Mesodermal cell (in vitro differentiated cells): Measurements from ENCODE around the gene FGFR3.

ENCODE experiments used
- H3K27ac ChIP-seq: 2 replicates; pipeline ENCODE4 v1.7.0; 2013; ENCODE audit warnings: mild to moderate bottlenecking, low read depth, low read length, moderate library complexity; ENCODE audit not compliant: severe bottlenecking
- H3K36me3 ChIP-seq: 2 replicates; pipeline ENCODE4 v1.7.1; 2013; ENCODE audit warnings: mild to moderate bottlenecking, low read length, moderate library complexity; ENCODE audit not compliant: control insufficient read depth, insufficient read depth
- H3K4me1 ChIP-seq: one replicate; pipeline ENCODE4 v1.7.1; 2013; ENCODE audit warnings: mild to moderate bottlenecking, low read length; ENCODE audit not compliant: insufficient read depth, control insufficient read depth, poor library complexity, severe bottlenecking
- H3K4me3 ChIP-seq: 2 replicates; pipeline ENCODE4 v1.7.0; 2013; ENCODE audit warnings: low read length, control low read depth, mild to moderate bottlenecking; ENCODE audit not compliant: insufficient read depth, poor library complexity, severe bottlenecking; ENCODE audit errors: extremely low read depth
- H3K9me3 ChIP-seq: 2 replicates; pipeline ENCODE4 v1.7.1; 2013; ENCODE audit warnings: mild to moderate bottlenecking, low read length, moderate library complexity; ENCODE audit not compliant: control insufficient read depth
- WGBS, 2 experiments: methylation state at CpG; one replicate each; pipeline ENCODE4 v1.1.5; 2013; ENCODE audit warnings: missing lambda C conversion rate in 2 of 2; ENCODE audit not compliant: insufficient coverage in 2 of 2; 5-methylcytosine and 5-hydroxymethylcytosine counted together

Gene FGFR3

GRCh38 chr4:1780435-1780834 lies 12.7 kb upstream of the FGFR3 start:
- 95 to 96% methylated on average over 14 of the region's 14 CpGs for WGBS, 2 experiments
- Histone ChIP-seq H3K36me3 (no peaks in the 10 kb centered on the region), H3K27ac (no peak overlapping the region), H3K9me3 (no peaks in the 10 kb centered on the region), H3K4me3 (no peak overlapping the region), H3K4me1 (peaks cover 24% of the 10 kb centered on the region)

- Histone ChIP-seq H3K36me3 (no peaks in the 10 kb centered on the region), H3K9me3 (no peaks in the 10 kb centered on the region), H3K4me1 (peaks cover 14% of the 10 kb centered on the region), H3K27ac (no peak overlapping the region), H3K4me3 (no peak overlapping the region)
- 87 to 96% methylated on average over 4 to 5 of the region's 10 CpGs for WGBS, 2 experiments
These were observed 10.1 kb upstream of the FGFR3 start for GRCh38 chr4:1783015-1783414.

GRCh38 chr4:1783970-1784369 lies 9.1 kb upstream of the FGFR3 start:
- Histone ChIP-seq H3K4me3 (no peak overlapping the region), H3K27ac (no peak overlapping the region), H3K4me1 (peaks cover 4% of the 10 kb centered on the region), H3K9me3 (no peaks in the 10 kb centered on the region), H3K36me3 (no peaks in the 10 kb centered on the region)
- 83 to 90% methylated on average over 9 to 12 of the region's 12 CpGs for WGBS, 2 experiments

- H3K4me1 ChIP-seq = peaks cover 3% of the 10 kb centered on the region
- no peaks in the 10 kb centered on the region for H3K36me3 ChIP-seq
- H3K4me3 ChIP-seq = no peak overlapping the region
- no peaks in the 10 kb centered on the region for H3K9me3 ChIP-seq
- 89 to 94% methylated on average over 9 to 10 of the region's 10 CpGs for WGBS, 2 experiments
- peak overlapping the region; percentile 53 for H3K27ac ChIP-seq
These were observed 8.7 kb upstream of the FGFR3 start for GRCh38 chr4:1784395-1784788.

GRCh38 chr4:1784789-1785591 lies 8.1 kb upstream of the FGFR3 start:
- no peaks in the 10 kb centered on the region for H3K36me3 ChIP-seq
- 79% methylated on average over 13 to 17 of the region's 17 CpGs for WGBS, 2 experiments
- H3K4me3 ChIP-seq = no peak overlapping the region
- no peaks in the 10 kb centered on the region for H3K9me3 ChIP-seq
- H3K4me1 ChIP-seq = peaks cover 3% of the 10 kb centered on the region
- peak overlapping the region; percentile 64 for H3K27ac ChIP-seq

GRCh38 chr4:1785592-1785991 lies 7.5 kb upstream of the FGFR3 start:
- H3K27ac ChIP-seq = peak overlapping the region; percentile 64
- H3K4me1 ChIP-seq = peaks cover 3% of the 10 kb centered on the region
- H3K9me3 ChIP-seq = no peaks in the 10 kb centered on the region
- H3K4me3 ChIP-seq = no peak overlapping the region
- H3K36me3 ChIP-seq = no peaks in the 10 kb centered on the region
- 91 to 99% methylated on average over 8 to 10 of the region's 11 CpGs for WGBS, 2 experiments

- 93 to 95% methylated on average over 24 to 34 of the region's 34 CpGs for WGBS, 2 experiments
- Histone ChIP-seq H3K27ac (no peak overlapping the region), H3K4me3 (no peak overlapping the region), H3K4me1 (peaks cover 3% of the 10 kb centered on the region), H3K9me3 (no peaks in the 10 kb centered on the region), H3K36me3 (no peaks in the 10 kb centered on the region)
These were observed 6.3 kb upstream of the FGFR3 start for GRCh38 chr4:1786544-1787362.

GRCh38 chr4:1787411-1788077 lies 5.5 kb upstream of the FGFR3 start:
- H3K4me3 ChIP-seq = no peak overlapping the region
- 69 to 92% methylated on average over 10 to 16 of the region's 25 CpGs for WGBS, 2 experiments

GRCh38 chr4:1788254-1788973 lies 4.7 kb upstream of the FGFR3 start:
- Histone ChIP-seq H3K36me3 (no peaks in the 10 kb centered on the region), H3K4me1 (peaks cover 3% of the 10 kb centered on the region), H3K9me3 (no peaks in the 10 kb centered on the region), H3K4me3 (no peak overlapping the region), H3K27ac (no peak overlapping the region)
- WGBS, 2 experiments = 62 to 70% methylated on average over 6 of the region's 13 CpGs

More at GRCh38 chr4:1787411-1788077, 5.5 kb upstream of the FGFR3 start:
- H3K9me3 ChIP-seq = no peaks in the 10 kb centered on the region
- no peak overlapping the region for H3K27ac ChIP-seq
- no peaks in the 10 kb centered on the region for H3K36me3 ChIP-seq
- peaks cover 3% of the 10 kb centered on the region for H3K4me1 ChIP-seq

GRCh38 chr4:1789552-1789951 lies 3.5 kb upstream of the FGFR3 start:
- 91 to 93% methylated on average over 12 to 19 of the region's 21 CpGs for WGBS, 2 experiments
- Histone ChIP-seq H3K36me3 (no peaks in the 10 kb centered on the region), H3K4me1 (no peaks in the 10 kb centered on the region), H3K9me3 (no peaks in the 10 kb centered on the region), H3K4me3 (no peak overlapping the region), H3K27ac (no peak overlapping the region)
